ENCODE results near the gene FITM2.

The FITM2 gene

DNA sequence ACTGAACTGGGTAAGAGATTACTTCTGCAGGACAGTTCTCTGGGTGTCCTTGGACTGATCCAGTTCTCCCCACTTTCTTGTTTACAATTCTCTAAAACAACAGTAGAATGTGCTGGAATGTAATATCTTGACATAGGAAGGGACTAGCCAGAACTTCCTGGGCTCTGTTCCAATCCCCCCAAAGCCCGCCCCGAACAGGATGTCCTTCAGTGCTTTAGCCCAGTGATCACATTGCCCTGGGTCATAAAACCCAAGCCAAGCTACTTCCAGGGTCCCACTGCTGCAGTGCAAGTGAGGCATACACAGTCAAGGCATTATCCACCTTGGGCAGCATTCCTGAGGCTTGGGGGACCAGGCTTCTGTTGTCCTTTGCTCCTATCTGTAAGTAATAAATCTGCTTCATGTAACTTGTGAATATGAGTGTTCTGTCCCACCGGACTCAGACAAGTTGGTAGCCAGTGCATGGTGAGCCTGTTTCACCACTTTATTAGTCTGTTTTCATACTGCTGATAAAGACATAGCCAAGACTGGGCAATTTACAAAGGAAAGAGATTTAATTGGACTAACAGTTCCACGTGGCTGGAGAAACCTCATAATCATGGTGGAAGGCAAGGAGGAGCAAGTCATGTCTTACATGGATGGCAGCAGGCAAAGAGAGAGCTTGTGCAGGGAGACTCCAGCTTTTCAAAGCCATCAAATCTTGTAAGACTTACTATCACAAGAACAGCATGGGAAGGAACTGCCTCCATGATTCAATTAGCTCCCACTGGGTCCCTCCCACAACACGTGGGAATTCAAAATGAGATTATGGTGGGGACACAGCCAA is 23.5 kb downstream of the FITM2 start:
- TF ChIP-seq TCF4 (CRISPR knock-in tag; IDR thresholded peaks at IDR 0.05; ENCODE audit: borderline replicate concordance) (no peak), BACH2 (CRISPR knock-in tag; IDR thresholded peaks at IDR 0.05; ENCODE audit: borderline replicate concordance) (no peak), ISL1 (CRISPR knock-in tag; IDR thresholded peaks at IDR 0.05) (no peak), ZNF8 (CRISPR knock-in tag; IDR thresholded peaks at IDR 0.05) (no peak), ZC3H10 (CRISPR knock-in tag; IDR thresholded peaks at IDR 0.05) (no peak), CSDC2 (CRISPR knock-in tag; IDR thresholded peaks at IDR 0.05) (no peak)
- no peak for ATAC-seq

DNA sequence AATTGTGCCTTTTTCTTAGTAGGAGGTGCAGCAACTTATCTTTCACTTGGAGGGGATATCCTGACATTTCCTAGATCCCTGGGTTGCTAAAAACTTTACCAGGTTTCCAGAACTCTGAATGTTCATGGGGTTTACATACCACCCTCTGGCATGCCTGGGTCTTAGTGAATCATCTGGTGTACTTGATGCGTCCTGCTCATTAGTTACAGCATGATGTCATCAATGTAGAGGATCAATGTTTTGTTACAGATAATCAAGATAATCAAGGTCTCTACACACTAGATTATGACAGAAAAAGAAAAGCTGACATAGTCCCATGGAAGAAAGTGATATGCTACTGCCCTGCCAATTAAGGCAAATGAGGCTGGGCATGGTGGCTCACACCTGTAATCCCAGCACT is 27.0 kb downstream of the FITM2 start:
- no peak for ATAC-seq
- TF ChIP-seq ZFP3 (CRISPR knock-in tag; IDR thresholded peaks at IDR 0.05) = no peak
- TF ChIP-seq, protein P1, sequence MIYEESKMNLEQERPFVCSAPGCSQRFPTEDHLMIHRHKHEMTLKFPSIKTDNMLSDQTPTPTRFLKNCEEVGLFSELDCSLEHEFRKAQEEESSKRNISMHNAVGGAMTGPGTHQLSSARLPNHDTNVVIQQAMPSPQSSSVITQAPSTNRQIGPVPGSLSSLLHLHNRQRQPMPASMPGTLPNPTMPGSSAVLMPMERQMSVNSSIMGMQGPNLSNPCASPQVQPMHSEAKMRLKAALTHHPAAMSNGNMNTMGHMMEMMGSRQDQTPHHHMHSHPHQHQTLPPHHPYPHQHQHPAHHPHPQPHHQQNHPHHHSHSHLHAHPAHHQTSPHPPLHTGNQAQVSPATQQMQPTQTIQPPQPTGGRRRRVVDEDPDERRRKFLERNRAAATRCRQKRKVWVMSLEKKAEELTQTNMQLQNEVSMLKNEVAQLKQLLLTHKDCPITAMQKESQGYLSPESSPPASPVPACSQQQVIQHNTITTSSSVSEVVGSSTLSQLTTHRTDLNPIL (CRISPR knock-in tag; IDR thresholded peaks at IDR 0.05; ENCODE audit: low read depth) = no peak
- TF ChIP-seq CSDC2 (CRISPR knock-in tag; IDR thresholded peaks at IDR 0.05) = no peak
- no peak for TF ChIP-seq ESRRG (CRISPR knock-in tag; IDR thresholded peaks at IDR 0.05)
- TF ChIP-seq BACH2 (CRISPR knock-in tag; IDR thresholded peaks at IDR 0.05; ENCODE audit: borderline replicate concordance) = no peak
- no peak for TF ChIP-seq RARB (CRISPR knock-in tag; IDR thresholded peaks at IDR 0.05)
- TF ChIP-seq ISL1 (CRISPR knock-in tag; IDR thresholded peaks at IDR 0.05) = no peak
- TF ChIP-seq ZNF8 (CRISPR knock-in tag; IDR thresholded peaks at IDR 0.05) = no peak
- TF ChIP-seq TOX (CRISPR knock-in tag; IDR thresholded peaks at IDR 0.05; ENCODE audit: borderline replicate concordance) = no peak
- TF ChIP-seq, protein P2, sequence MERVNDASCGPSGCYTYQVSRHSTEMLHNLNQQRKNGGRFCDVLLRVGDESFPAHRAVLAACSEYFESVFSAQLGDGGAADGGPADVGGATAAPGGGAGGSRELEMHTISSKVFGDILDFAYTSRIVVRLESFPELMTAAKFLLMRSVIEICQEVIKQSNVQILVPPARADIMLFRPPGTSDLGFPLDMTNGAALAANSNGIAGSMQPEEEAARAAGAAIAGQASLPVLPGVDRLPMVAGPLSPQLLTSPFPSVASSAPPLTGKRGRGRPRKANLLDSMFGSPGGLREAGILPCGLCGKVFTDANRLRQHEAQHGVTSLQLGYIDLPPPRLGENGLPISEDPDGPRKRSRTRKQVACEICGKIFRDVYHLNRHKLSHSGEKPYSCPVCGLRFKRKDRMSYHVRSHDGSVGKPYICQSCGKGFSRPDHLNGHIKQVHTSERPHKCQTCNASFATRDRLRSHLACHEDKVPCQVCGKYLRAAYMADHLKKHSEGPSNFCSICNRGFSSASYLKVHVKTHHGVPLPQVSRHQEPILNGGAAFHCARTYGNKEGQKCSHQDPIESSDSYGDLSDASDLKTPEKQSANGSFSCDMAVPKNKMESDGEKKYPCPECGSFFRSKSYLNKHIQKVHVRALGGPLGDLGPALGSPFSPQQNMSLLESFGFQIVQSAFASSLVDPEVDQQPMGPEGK (CRISPR knock-in tag; IDR thresholded peaks at IDR 0.05; ENCODE audit: borderline replicate concordance) = no peak
- TF ChIP-seq, protein P3, sequence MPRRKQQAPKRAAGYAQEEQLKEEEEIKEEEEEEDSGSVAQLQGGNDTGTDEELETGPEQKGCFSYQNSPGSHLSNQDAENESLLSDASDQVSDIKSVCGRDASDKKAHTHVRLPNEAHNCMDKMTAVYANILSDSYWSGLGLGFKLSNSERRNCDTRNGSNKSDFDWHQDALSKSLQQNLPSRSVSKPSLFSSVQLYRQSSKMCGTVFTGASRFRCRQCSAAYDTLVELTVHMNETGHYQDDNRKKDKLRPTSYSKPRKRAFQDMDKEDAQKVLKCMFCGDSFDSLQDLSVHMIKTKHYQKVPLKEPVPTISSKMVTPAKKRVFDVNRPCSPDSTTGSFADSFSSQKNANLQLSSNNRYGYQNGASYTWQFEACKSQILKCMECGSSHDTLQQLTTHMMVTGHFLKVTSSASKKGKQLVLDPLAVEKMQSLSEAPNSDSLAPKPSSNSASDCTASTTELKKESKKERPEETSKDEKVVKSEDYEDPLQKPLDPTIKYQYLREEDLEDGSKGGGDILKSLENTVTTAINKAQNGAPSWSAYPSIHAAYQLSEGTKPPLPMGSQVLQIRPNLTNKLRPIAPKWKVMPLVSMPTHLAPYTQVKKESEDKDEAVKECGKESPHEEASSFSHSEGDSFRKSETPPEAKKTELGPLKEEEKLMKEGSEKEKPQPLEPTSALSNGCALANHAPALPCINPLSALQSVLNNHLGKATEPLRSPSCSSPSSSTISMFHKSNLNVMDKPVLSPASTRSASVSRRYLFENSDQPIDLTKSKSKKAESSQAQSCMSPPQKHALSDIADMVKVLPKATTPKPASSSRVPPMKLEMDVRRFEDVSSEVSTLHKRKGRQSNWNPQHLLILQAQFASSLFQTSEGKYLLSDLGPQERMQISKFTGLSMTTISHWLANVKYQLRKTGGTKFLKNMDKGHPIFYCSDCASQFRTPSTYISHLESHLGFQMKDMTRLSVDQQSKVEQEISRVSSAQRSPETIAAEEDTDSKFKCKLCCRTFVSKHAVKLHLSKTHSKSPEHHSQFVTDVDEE (CRISPR knock-in tag; IDR thresholded peaks at IDR 0.05) = no peak
- no peak for TF ChIP-seq ZNF70 (CRISPR knock-in tag; IDR thresholded peaks at IDR 0.05)
- no peak for TF ChIP-seq ZC3H10 (CRISPR knock-in tag; IDR thresholded peaks at IDR 0.05)

DNA sequence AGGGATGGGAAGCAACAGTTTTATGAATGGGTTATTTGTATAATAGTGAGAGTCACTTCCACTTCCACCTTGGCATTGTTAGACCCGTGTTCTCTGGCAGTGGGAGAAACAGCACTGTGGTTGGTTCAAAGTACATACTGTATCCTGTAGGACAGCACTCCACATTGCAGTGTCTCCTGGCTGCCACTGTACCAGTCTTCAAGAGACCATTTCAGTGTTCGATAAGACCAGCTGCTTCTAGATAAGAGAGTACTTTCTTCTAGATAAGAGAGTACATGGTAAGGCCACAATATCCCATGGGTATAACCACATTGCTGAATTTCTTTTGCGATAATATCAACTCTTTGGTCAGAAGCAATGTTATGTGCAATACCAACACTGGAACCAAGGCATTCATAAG is 28.8 kb downstream of the FITM2 start:
- no peak for ATAC-seq
- TF ChIP-seq ZFP30 (CRISPR knock-in tag; IDR thresholded peaks at IDR 0.05) = no peak
- TF ChIP-seq GLIS3 (CRISPR knock-in tag; IDR thresholded peaks at IDR 0.05) = no peak
- no peak for TF ChIP-seq ZC3H10 (CRISPR knock-in tag; IDR thresholded peaks at IDR 0.05)
- TF ChIP-seq, protein P1 (CRISPR knock-in tag; IDR thresholded peaks at IDR 0.05; ENCODE audit: low read depth) = no peak
- TF ChIP-seq RARB (CRISPR knock-in tag; IDR thresholded peaks at IDR 0.05) = no peak
- TF ChIP-seq, protein P4, sequence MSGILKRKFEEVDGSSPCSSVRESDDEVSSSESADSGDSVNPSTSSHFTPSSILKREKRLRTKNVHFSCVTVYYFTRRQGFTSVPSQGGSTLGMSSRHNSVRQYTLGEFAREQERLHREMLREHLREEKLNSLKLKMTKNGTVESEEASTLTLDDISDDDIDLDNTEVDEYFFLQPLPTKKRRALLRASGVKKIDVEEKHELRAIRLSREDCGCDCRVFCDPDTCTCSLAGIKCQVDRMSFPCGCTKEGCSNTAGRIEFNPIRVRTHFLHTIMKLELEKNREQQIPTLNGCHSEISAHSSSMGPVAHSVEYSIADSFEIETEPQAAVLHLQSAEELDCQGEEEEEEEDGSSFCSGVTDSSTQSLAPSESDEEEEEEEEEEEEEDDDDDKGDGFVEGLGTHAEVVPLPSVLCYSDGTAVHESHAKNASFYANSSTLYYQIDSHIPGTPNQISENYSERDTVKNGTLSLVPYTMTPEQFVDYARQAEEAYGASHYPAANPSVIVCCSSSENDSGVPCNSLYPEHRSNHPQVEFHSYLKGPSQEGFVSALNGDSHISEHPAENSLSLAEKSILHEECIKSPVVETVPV (CRISPR knock-in tag; IDR thresholded peaks at IDR 0.05) = no peak
- no peak for TF ChIP-seq BACH2 (CRISPR knock-in tag; IDR thresholded peaks at IDR 0.05; ENCODE audit: borderline replicate concordance)
- TF ChIP-seq SNAI2 (CRISPR knock-in tag; IDR thresholded peaks at IDR 0.05) = no peak
- TF ChIP-seq ARNTL (CRISPR knock-in tag; IDR thresholded peaks at IDR 0.05; ENCODE audit: borderline replicate concordance, low read depth) = no peak
- TF ChIP-seq, protein P3 (CRISPR knock-in tag; IDR thresholded peaks at IDR 0.05) = no peak
- no peak for TF ChIP-seq ZNF8 (CRISPR knock-in tag; IDR thresholded peaks at IDR 0.05)
- TF ChIP-seq OSR1 (CRISPR knock-in tag; IDR thresholded peaks at IDR 0.05) = no peak

Data from SK-N-SH treated with all-trans-retinoic acid at 6 μM for 48 hours (cell line).